Effector CD4-positive, alpha-beta T cell (primary cell): Measurements from ENCODE around the gene MORC3.
"Not testable (repeated sequence)": the region's sequence is repeated elsewhere in the genome, so short reads cannot be mapped to it uniquely, and the experiment has no call there.

ENCODE experiments used
- DNase-seq: peaks from one replicate; pipeline ENCODE4 v3.0.0-alpha.2; 2020
- total RNA-seq: gene quantifications from one replicate; lab custom pipeline; 2026; lab: John Stamatoyannopoulos, UW

MORC3 gene
- 163 reads per million, percentile 90 among the genes with 10 or more reads in this experiment for total RNA-seq

GRCh38 chr21:36319767-36320420 is at the start of gene MORC3:
Gene MORC3 (plus strand): TSS chr21:36320197. CDS start chr21:36320265, 68 bp downstream.
- DNase-seq: peak; percentile 98

- DNase-seq: not testable (repeated sequence)
These were observed 49.0 kb upstream of the MORC3 start for GRCh38 chr21:36270786-36271695.

GRCh38 chr21:36274128-36274527 is 45.9 kb upstream of the MORC3 start:
- DNase-seq: no peak

GRCh38 chr21:36282568-36283230 is 37.3 kb upstream of the MORC3 start:
- no peak for DNase-seq

GRCh38 chr21:36283231-36283622 is 36.8 kb upstream of the MORC3 start:
- DNase-seq: not testable (repeated sequence)

- no peak for DNase-seq
These were observed 31.2 kb upstream of the MORC3 start for GRCh38 chr21:36288651-36289243.

GRCh38 chr21:36291509-36291908 is 28.5 kb upstream of the MORC3 start:
- no peak for DNase-seq

- DNase-seq: no peak
These were observed 22.5 kb upstream of the MORC3 start for GRCh38 chr21:36297406-36297937.

GRCh38 chr21:36297938-36298572 is 21.9 kb upstream of the MORC3 start:
- DNase-seq: peak; percentile 72

- no peak for DNase-seq
These were observed 13.0 kb upstream of the MORC3 start for GRCh38 chr21:36306872-36307534.

GRCh38 chr21:36310016-36310415 is 10.0 kb upstream of the MORC3 start:
- peak; percentile 16 for DNase-seq

GRCh38 chr21:36313446-36313845 is 6.6 kb upstream of the MORC3 start:
- DNase-seq: not testable (repeated sequence)

GRCh38 chr21:36316045-36316444 is 4.0 kb upstream of the MORC3 start:
- DNase-seq: not testable (repeated sequence)

- no peak for DNase-seq
These were observed 3.0 kb upstream of the MORC3 start for GRCh38 chr21:36316872-36317484.

GRCh38 chr21:36319406-36319766 is 611 bp upstream of the MORC3 start:
- not testable (repeated sequence) for DNase-seq

GRCh38 chr21:36320421-36321324 is 676 bp downstream of the MORC3 start:
- DNase-seq: no peak

GRCh38 chr21:36321325-36322082 is 1.5 kb downstream of the MORC3 start:
- no peak for DNase-seq

- no peak for DNase-seq
These were observed 2.1 kb downstream of the MORC3 start for GRCh38 chr21:36322083-36322424.

GRCh38 chr21:36323032-36323431 is 3.0 kb downstream of the MORC3 start:
- DNase-seq: no peak
